ENCODE measurements around the gene ATG3. TPM values are rescaled to one million over a fixed set of nuclear protein-coding genes. Genes with fewer than 3 reads are reported as not detected.
"Not testable (repeated sequence)": the region's sequence is repeated elsewhere in the genome, so short reads cannot be mapped to it uniquely, and the experiment has no call there.

Gene ATG3
- total RNA-seq, 1 donor from 2014 or later: 19.6 TPM

DNA sequence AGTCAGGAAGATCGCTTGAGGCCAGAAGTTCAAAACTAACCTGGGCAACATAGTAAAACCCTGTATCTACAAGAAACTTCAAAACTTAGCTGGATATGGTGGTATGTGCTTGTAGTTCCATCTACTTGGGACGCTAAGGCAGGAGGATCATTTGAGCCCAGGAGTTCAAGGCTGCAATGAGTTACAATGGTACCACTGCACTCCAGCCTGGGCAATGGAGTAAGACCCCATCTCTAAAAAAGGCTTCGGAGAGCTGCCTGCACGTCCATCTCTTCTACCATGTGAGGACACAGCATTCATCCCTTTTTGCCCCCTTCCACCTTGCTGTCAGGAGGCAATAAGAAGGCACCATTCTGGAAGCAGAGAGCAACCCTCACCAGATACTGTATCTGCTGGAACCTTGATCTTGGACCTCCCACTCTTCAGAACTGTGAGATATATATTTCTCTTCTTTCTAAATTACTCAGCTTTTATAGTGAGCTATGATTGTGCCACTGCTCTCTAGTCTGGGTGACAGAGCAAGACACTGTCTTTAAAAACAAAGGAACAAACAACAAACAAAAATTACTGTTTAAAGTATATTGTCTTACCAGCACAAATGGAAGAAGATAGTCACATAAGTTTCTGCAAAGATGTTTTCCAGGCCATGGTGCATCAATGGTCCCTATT lies 58.3 kb downstream of the ATG3 start:
- ATAC-seq: no peak
- DNase-seq (ENCODE audit: low spot score): no peak

DNA sequence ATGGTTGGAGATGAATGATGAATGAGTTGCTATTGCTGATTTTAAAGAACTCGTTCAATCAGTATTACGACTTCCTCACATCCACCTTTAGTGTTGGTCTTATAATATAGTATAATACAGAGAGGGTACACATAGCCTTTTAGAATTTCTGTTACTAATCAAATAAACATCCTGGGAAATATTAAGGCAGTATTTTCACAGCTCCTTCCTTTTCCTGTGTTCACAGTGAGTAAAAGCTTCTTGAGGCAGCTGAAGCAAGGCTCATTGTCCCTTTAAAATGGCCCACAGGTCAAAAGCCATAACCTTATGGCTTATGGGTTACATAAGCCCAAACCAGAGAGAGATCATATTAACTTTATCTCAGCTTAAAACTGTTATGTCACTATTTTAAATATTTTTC lies 61.1 kb downstream of the ATG3 start:
- ATAC-seq (no peak), DNase-seq (ENCODE audit: low spot score) (no peak)

DNA sequence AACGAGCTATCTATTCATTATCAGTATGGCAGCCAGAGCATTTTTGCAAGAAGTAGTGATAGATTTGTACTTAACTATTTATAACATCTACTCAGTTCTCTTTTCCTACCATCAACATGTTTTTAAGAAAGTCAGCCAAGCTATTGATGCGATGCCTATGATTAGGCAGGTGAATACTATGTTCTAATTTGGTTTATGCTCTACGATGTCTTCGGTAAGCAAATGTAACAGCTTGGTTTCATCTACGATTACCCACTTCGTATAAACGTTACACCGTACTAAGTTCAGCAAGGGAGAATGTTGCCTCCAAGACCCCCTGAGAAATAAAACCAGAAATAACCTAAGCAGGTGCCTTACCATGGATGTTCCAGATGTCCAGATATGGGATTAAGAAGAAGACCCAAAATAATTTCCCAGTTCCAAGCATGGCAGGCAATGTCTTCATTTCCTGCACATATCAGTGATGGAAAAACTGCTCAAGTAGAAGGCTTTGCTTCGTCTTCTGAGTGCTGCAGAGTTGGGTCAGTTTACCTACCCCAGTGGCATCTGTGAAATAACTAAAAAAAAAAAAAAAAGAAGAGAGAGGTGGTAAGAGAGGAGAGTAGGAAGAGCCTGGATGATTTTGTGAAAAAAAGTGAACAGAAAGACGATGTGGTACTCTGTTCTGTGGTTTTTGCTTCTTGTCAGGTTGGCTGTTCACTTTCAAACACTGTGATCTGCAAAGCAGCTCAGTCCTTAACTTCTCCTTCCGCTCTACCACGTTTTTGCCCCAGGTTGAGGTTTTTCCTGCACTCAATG lies 62.6 kb downstream of the ATG3 start, which contains the start of gene BTLA:
TSS of gene BTLA (minus strand) at position 559 of the 798 bp plus-strand sequence. CDS start at position 445, 114 bp downstream.
- ATAC-seq (no peak), DNase-seq (ENCODE audit: low spot score) (no peak)

- ATAC-seq: no peak
- no peak for DNase-seq (ENCODE audit: low spot score)
Measured at GRCh38 chr3:112497897-112498548, 63.7 kb downstream of the ATG3 start.

- no peak for DNase-seq (ENCODE audit: low spot score)
- no peak for ATAC-seq
Measured at GRCh38 chr3:112496366-112497067, 65.2 kb downstream of the ATG3 start.

DNA sequence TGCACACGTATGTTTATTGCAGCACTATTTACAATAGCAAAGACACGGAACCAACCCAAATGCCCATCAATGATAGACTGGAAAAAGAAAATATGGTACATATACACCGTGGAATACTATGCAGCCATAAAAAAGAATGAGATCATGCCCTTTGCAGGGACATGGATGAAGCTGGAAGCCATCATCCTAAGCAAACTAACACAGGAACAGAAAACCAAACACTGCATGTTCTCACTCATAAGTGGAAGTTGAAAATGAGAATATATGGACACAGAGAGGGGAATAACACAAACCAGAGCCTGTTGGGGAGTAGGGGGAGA lies 67.4 kb downstream of the ATG3 start:
- not testable (repeated sequence) for DNase-seq (ENCODE audit: low spot score); ATAC-seq

GRCh38 chr3:112492124-112492523 lies 69.6 kb downstream of the ATG3 start:
- ATAC-seq (no peak), DNase-seq (ENCODE audit: low spot score) (no peak)

DNA sequence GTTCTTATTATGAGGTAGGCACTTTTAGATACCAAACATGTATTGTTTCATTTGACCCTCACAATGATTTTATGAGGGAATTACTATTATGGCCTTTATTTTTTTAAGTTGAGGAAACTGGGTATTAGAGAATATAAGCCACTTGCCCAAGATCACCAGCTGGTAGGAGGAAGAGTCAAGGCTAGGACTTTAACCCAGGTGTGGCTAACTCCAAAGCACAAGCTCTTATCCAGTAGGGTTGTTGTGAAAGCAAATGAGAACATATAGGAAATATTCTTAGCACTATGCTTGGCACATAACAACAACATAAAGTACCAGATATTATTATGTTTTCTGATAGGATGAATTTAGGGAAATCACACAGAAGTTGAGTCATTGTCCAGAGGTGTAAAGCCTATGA lies 70.4 kb downstream of the ATG3 start:
- ATAC-seq: no peak
- no peak for DNase-seq (ENCODE audit: low spot score)

- ATAC-seq: no peak
Measured at GRCh38 chr3:112489674-112490479, 71.9 kb downstream of the ATG3 start.

GRCh38 chr3:112486811-112487505 lies 74.8 kb downstream of the ATG3 start:
- ATAC-seq: no peak
- DNase-seq (ENCODE audit: low spot score): no peak

More at GRCh38 chr3:112489674-112490479, 71.9 kb downstream of the ATG3 start:
- no peak for DNase-seq (ENCODE audit: low spot score)

DNA sequence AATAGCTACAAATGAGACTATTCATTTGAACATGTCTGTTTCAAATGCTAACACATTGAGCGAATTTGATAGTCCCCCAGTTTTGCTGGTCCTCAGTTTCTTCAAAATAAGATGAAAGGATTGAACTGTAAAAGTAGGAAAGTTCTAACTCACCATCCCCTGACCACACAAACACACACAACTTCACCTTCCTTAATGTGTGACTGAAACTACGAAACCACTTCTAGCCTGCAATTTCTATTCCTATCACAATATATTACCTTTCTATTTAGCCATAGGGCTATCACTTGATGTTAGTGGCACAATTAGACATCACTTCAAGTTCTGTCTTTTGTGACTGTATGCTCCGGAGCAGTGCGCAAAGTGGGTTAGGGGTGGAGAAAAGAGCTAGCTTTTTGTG lies 77.4 kb downstream of the ATG3 start:
- DNase-seq (ENCODE audit: low spot score) (no peak), ATAC-seq (no peak)

DNA sequence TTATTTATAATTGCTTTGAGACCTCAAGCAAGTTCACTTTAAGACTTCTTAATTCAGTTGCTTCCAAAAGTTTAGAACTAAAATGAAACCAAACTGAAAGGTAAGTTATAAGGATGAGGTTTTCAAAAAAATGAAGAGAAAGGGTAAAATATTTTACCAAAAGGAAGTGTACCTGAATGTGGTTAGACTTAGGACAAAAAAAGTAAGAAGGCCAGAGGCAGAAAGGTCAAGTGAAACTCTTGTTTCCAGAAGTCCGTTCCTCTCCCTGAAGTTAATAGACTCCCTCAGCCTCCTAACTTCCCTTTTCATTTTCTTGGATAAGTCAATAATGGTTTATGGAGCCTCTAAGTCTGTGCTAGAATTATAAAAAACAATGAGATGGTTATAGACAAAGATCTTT lies 79.1 kb downstream of the ATG3 start:
- ATAC-seq: no peak
- no peak for DNase-seq (ENCODE audit: low spot score)

Other genes starting within 250 kb of the ATG3 start
- gene CD200, start 228.8 kb downstream of the ATG3 start, total RNA-seq: 0.38 TPM
- gene BTLA, start 62.5 kb downstream of the ATG3 start, total RNA-seq: 0.25 TPM
- 18.2 TPM for gene SLC35A5, start 83 bp upstream of the ATG3 start, total RNA-seq
- gene CCDC80, start 79.2 kb upstream of the ATG3 start, total RNA-seq: 0.75 TPM

Measured in left lobe of liver (tissue), 2 donors.